SK-N-SH treated with all-trans-retinoic acid at 6 μM for 48 hours (cell line): ENCODE results near the gene PLEKHF1.

Experiments
- CREB5 ChIP-seq: fragments of 250-450 bp; sonication (Bioruptor Pico); IDR thresholded peaks from 2 replicates; pipeline ENCODE4 v1.5.1; 2020; ENCODE audit warnings: low read depth, mild to moderate bottlenecking, moderate library complexity
- ESRRG ChIP-seq: fragments of 250-450 bp; sonication (Bioruptor Pico); IDR thresholded peaks from 2 replicates; pipeline ENCODE4 v1.6.1; 2021; ENCODE audit warnings: mild to moderate bottlenecking
- GLIS3 ChIP-seq: fragments of 250-450 bp; sonication (Bioruptor Pico); IDR thresholded peaks from 2 replicates; pipeline ENCODE4 v1.5.0; 2020; ENCODE audit warnings: mild to moderate bottlenecking, moderate library complexity
- RARB ChIP-seq: fragments of 250-450 bp; sonication (Bioruptor Pico); IDR thresholded peaks from 2 replicates; pipeline ENCODE4 v1.8.0; 2021; ENCODE audit warnings: mild to moderate bottlenecking, moderate library complexity
- SNAI2 ChIP-seq: fragments of 250-450 bp; sonication (Bioruptor Pico); IDR thresholded peaks from 2 replicates; pipeline ENCODE4 v1.5.0; 2020; ENCODE audit warnings: mild to moderate bottlenecking, moderate library complexity
- TCF4 ChIP-seq: fragments of 250-450 bp; sonication (Bioruptor Pico); IDR thresholded peaks from 2 replicates; pipeline ENCODE4 v1.8.0; 2021; ENCODE audit warnings: mild to moderate bottlenecking, moderate library complexity, borderline replicate concordance
- TOX ChIP-seq: fragments of 250-450 bp; sonication (Bioruptor Pico); IDR thresholded peaks from 2 replicates; pipeline ENCODE4 v1.8.0; 2021; ENCODE audit warnings: mild to moderate bottlenecking, moderate library complexity, borderline replicate concordance
- TSHZ2 ChIP-seq: fragments of 250-450 bp; sonication (Bioruptor Pico); IDR thresholded peaks from 2 replicates; pipeline ENCODE4 v1.5.0; 2020; ENCODE audit warnings: mild to moderate bottlenecking, moderate library complexity
- ZFP3 ChIP-seq: fragments of 250-450 bp; sonication (Bioruptor Pico); IDR thresholded peaks from 2 replicates; pipeline ENCODE4 v1.5.0; 2020; ENCODE audit warnings: mild to moderate bottlenecking, moderate library complexity
- ZNF565 ChIP-seq: fragments of 450-650 bp; formaldehyde crosslinking; conservative IDR thresholded peaks from 2 replicates; pipeline ENCODE4 v1.5.0; 2020; ENCODE audit warnings: low read depth, mild to moderate bottlenecking, moderate library complexity
- ZNF70 ChIP-seq: fragments of 450-650 bp; formaldehyde crosslinking; IDR thresholded peaks from 2 replicates; pipeline ENCODE4 v1.5.0; 2020; ENCODE audit warnings: mild to moderate bottlenecking, moderate library complexity
- ZNF8 ChIP-seq: fragments of 450-650 bp; formaldehyde crosslinking; IDR thresholded peaks from 2 replicates; pipeline ENCODE4 v1.5.0; 2020; ENCODE audit warnings: mild to moderate bottlenecking, moderate library complexity

GRCh38 chr19:29634002-29634401 lies 31.3 kb upstream of the PLEKHF1 start:
- TF ChIP-seq ZNF565 (no peak), ESRRG (no peak), RARB (CRISPR knock-in tag) (no peak), CREB5 (CRISPR knock-in tag) (no peak), SNAI2 (CRISPR knock-in tag) (no peak), ZFP3 (no peak), TOX (CRISPR knock-in tag) (no peak), GLIS3 (CRISPR knock-in tag) (no peak), TCF4 (CRISPR knock-in tag) (no peak), ZNF70 (CRISPR knock-in tag) (no peak), TSHZ2 (CRISPR knock-in tag) (no peak), ZNF8 (CRISPR knock-in tag) (no peak)
